ENCODE data around the gene CDH15. TPM values are rescaled to one million over a fixed set of nuclear protein-coding genes. Genes with fewer than 3 reads are reported as not detected.

The CDH15 gene, protein sequence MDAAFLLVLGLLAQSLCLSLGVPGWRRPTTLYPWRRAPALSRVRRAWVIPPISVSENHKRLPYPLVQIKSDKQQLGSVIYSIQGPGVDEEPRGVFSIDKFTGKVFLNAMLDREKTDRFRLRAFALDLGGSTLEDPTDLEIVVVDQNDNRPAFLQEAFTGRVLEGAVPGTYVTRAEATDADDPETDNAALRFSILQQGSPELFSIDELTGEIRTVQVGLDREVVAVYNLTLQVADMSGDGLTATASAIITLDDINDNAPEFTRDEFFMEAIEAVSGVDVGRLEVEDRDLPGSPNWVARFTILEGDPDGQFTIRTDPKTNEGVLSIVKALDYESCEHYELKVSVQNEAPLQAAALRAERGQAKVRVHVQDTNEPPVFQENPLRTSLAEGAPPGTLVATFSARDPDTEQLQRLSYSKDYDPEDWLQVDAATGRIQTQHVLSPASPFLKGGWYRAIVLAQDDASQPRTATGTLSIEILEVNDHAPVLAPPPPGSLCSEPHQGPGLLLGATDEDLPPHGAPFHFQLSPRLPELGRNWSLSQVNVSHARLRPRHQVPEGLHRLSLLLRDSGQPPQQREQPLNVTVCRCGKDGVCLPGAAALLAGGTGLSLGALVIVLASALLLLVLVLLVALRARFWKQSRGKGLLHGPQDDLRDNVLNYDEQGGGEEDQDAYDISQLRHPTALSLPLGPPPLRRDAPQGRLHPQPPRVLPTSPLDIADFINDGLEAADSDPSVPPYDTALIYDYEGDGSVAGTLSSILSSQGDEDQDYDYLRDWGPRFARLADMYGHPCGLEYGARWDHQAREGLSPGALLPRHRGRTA
- total RNA-seq, result under 1 TPM in 2 of 9 donors, not detected in 7; 0.16 to 0.32 TPM
- under 1 TPM in 1 of 2 donors, not detected in 1; 0.18 TPM for polyA plus RNA-seq
- long read RNA-seq, donor 1, result 0 reads
- long read RNA-seq, donor 2, result 0 reads
- long read RNA-seq, donor 3, result 0 reads

DNA sequence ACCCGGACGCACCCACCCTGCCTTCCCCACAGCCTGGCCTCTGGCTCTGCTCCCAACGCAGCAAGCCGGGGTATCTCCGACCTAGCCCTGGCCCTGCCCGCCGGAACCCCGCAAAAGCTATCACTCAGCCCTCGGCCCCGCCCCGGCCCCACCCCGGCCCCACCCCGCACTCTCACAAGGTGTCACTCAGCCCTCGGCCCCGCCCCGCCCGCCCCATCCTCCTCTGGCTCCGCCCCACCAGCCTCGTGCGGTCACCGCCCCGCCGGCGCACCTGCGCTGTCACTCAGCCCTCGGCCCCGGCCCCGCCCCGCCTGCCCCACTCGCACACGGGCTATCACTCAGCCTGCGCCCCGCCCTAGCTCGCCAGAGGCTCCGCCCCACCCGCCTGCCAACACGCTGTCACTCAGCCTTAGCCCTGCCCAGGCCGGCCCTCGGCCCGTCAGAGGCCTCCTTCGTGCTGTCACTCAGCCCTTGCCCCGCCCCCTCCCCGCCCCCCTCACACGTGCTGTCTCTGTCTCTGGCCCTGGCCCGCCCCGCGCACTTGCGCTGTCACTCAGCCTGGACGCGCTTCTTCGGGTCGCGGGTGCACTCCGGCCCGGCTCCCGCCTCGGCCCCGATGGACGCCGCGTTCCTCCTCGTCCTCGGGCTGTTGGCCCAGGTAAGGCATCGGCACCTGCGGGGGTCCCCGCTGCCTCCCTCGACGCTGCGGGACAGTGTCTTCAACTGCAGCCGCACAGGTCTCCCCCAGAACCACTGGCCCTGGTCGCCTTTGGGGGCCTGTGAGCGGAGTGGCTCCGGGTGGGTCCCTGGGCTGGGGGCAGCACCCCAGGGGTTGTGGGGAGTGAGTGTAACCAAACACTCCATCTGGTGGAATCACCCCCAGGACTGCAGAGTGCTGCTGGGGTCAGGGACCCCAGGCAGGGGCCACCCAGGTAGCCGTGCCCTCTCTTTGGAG is at the start of gene CDH15:
CDH15 (plus strand) TSS at position 533 of the 955 bp plus-strand sequence; CDS start at position 617, 84 bp downstream.
- peaks cover 0 to 20% (median 12%) of the 10 kb centered on the region in 12 donors for H3K4me1 ChIP-seq
- peak within 1 kb of the TSS in 10 of 12 donors; percentile 5 to 44 (median 40) for H3K4me3 ChIP-seq
- no peaks in the 10 kb centered on the region for H3K36me3 ChIP-seq
- intact Hi-C loops (cut with DNase I), result loop anchor here in 1 of 10 donors (5.0 kb wide), 1 partner anchor 429 kb away; no protein-coding TSS in a partner anchor
- TF ChIP-seq, protein P1, sequence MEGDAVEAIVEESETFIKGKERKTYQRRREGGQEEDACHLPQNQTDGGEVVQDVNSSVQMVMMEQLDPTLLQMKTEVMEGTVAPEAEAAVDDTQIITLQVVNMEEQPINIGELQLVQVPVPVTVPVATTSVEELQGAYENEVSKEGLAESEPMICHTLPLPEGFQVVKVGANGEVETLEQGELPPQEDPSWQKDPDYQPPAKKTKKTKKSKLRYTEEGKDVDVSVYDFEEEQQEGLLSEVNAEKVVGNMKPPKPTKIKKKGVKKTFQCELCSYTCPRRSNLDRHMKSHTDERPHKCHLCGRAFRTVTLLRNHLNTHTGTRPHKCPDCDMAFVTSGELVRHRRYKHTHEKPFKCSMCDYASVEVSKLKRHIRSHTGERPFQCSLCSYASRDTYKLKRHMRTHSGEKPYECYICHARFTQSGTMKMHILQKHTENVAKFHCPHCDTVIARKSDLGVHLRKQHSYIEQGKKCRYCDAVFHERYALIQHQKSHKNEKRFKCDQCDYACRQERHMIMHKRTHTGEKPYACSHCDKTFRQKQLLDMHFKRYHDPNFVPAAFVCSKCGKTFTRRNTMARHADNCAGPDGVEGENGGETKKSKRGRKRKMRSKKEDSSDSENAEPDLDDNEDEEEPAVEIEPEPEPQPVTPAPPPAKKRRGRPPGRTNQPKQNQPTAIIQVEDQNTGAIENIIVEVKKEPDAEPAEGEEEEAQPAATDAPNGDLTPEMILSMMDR (IDR thresholded peaks at IDR 0.05), result no peak
- no peak for TF ChIP-seq POLR2A (IDR thresholded peaks at IDR 0.05)
- H3K27me3 ChIP-seq, result peaks cover 4 to 61% (median 29%) of the 10 kb centered on the region in 9 donors
- peak; percentile 91 to 96 (median 94) for ATAC-seq
- H3K27ac ChIP-seq, result no peak within 1 kb of the TSS
- DNase-seq, result peak; percentile 85 to 95 (median 92)
- H3K9me3 ChIP-seq, result no peaks in the 10 kb centered on the region
- 5 to 9% (median 7%) methylated on average over 32 to 74 of the region's 74 CpGs for WGBS, 4 donors

- ATAC-seq (no peak), DNase-seq (peak in 3 of 5 donors; percentile 14 to 42 (median 17))
- TF ChIP-seq, protein P1 (IDR thresholded peaks at IDR 0.05), result no peak
- TF ChIP-seq POLR2A (IDR thresholded peaks at IDR 0.05), result no peak
Observed at GRCh38 chr16:89122322-89122851, 49.2 kb upstream of the CDH15 start.

GRCh38 chr16:89123001-89123830 is 48.3 kb upstream of the CDH15 start:
- Histone ChIP-seq H3K9me3 (peaks cover 0 to 12% (median 0%) of the 10 kb centered on the region in 12 donors), H3K4me1 (no peaks in the 10 kb centered on the region), H3K4me3 (no peak overlapping the region), H3K27me3 (no peaks in the 10 kb centered on the region), H3K27ac (no peak overlapping the region), H3K36me3 (peaks cover 0 to 73% (median 36%) of the 10 kb centered on the region in 9 donors)
- peak in 3 of 5 donors; percentile 20 to 35 (median 21) for DNase-seq
- intact Hi-C loops (cut with DNase I), result no loop called here
- no peak for TF ChIP-seq POLR2A (IDR thresholded peaks at IDR 0.05)
- TF ChIP-seq, protein P1 (IDR thresholded peaks at IDR 0.05), result no peak
- no peak for ATAC-seq
- WGBS, 4 donors, result 87 to 93% (median 91%) methylated on average over 19 to 25 of the region's 25 CpGs

More at GRCh38 chr16:89122322-89122851, 49.2 kb upstream of the CDH15 start:
- Histone ChIP-seq H3K27ac (no peak overlapping the region), H3K9me3 (peaks cover 0 to 12% (median 0%) of the 10 kb centered on the region in 12 donors), H3K27me3 (no peaks in the 10 kb centered on the region), H3K4me3 (no peak overlapping the region), H3K36me3 (peaks cover 0 to 81% (median 37%) of the 10 kb centered on the region in 9 donors), H3K4me1 (no peaks in the 10 kb centered on the region)
- intact Hi-C loops (cut with DNase I), result no loop called here
- WGBS, 4 donors, result 84 to 91% (median 89%) methylated on average over 9 to 11 of the region's 11 CpGs

Measured in heart left ventricle (tissue), 16 donors.